GM23338 (cell line): ENCODE data around the gene MAPK8. TPM values are rescaled to one million over a fixed set of nuclear protein-coding genes. Genes with fewer than 3 reads are reported as not detected.

Source experiments
- ATAC-seq: fragments of 200-7000 bp; cut with Tn5 transposase; 3 replicates; pipeline ENCODE4 v1.9.1; 2020
- DNase-seq: peaks from one replicate; pipeline ENCODE4 v3.0.0-alpha.2; 2015; ENCODE audit warnings: low spot score
- H2AFZ ChIP-seq: fragments of 200-600 bp; sonication (generic); 2 replicates; pipeline ENCODE4 v1.8.0; 2016; ENCODE audit warnings: antibody characterized with exemption, mild to moderate bottlenecking, moderate library complexity
- H3F3A ChIP-seq: fragments of 200-600 bp; sonication (generic); replicated peaks from 2 replicates; pipeline ENCODE4 v1.8.0; 2017; ENCODE audit warnings: antibody characterized with exemption, mixed run types, low read depth
- H3K27ac ChIP-seq: fragments of 200-600 bp; sonication (generic); 2 replicates; pipeline ENCODE4 v1.6.1; 2016; ENCODE audit warnings: low read depth
- H3K27me3 ChIP-seq: fragments of 200-600 bp; sonication (generic); 2 replicates; pipeline ENCODE4 v1.8.0; 2016; ENCODE audit warnings: mild to moderate bottlenecking, mixed run types, moderate library complexity; ENCODE audit not compliant: insufficient read depth
- H3K36me3 ChIP-seq: fragments of 200-600 bp; sonication (generic); 2 replicates; pipeline ENCODE4 v1.8.0; 2016; ENCODE audit warnings: mild to moderate bottlenecking; ENCODE audit not compliant: insufficient read depth
- H3K4me1 ChIP-seq: fragments of 200-600 bp; sonication (generic); 2 replicates; pipeline ENCODE4 v1.8.0; 2016; ENCODE audit warnings: mild to moderate bottlenecking, moderate library complexity; ENCODE audit not compliant: insufficient read depth
- H3K4me2 ChIP-seq: fragments of 200-600 bp; sonication (generic); 2 replicates; pipeline ENCODE4 v1.7.1; 2017; ENCODE audit warnings: mixed run types
- H3K4me3 ChIP-seq: fragments of 200-600 bp; sonication (generic); 2 replicates; pipeline ENCODE4 v1.6.1; 2016; ENCODE audit warnings: mixed run types
- H3K79me2 ChIP-seq: fragments of 200-600 bp; sonication (generic); replicated peaks from 2 replicates; pipeline ENCODE4 v1.8.0; 2017; ENCODE audit warnings: mild to moderate bottlenecking; ENCODE audit not compliant: insufficient read depth
- H3K9me2 ChIP-seq: fragments of 200-600 bp; sonication (generic); 2 replicates; pipeline ENCODE4 v1.8.0; 2017; ENCODE audit not compliant: insufficient read depth
- H4K20me1 ChIP-seq: fragments of 200-600 bp; sonication (generic); replicated peaks from 2 replicates; pipeline ENCODE4 v1.8.0; 2017; ENCODE audit warnings: mild to moderate bottlenecking; ENCODE audit not compliant: insufficient read depth
- H3K27ac Mint-ChIP-seq: 2 replicates; pipeline ENCODE4 v1.8.0; 2020; ENCODE audit warnings: inconsistent platforms, mild to moderate bottlenecking, moderate library complexity, mixed read lengths
- H3K27me3 Mint-ChIP-seq: 3 replicates; pipeline ENCODE4 v1.8.0; 2022; ENCODE audit warnings: low read depth, mild to moderate bottlenecking, moderate library complexity, mixed read lengths, inconsistent platforms; ENCODE audit not compliant: insufficient read depth, poor library complexity
- H3K36me3 Mint-ChIP-seq: 3 replicates; pipeline ENCODE4 v1.8.0; 2021; ENCODE audit warnings: low read depth, mild to moderate bottlenecking, inconsistent platforms, moderate library complexity, mixed read lengths
- H3K4me1 Mint-ChIP-seq: 3 replicates; pipeline ENCODE4 v1.8.0; 2020; ENCODE audit warnings: mild to moderate bottlenecking, inconsistent platforms, mixed read lengths
- H3K4me3 Mint-ChIP-seq: 3 replicates; pipeline ENCODE4 v1.8.0; 2021; ENCODE audit warnings: moderate library complexity, mild to moderate bottlenecking, inconsistent platforms, mixed read lengths
- H3K9me3 Mint-ChIP-seq: 3 replicates; pipeline ENCODE4 v1.8.0; 2020; ENCODE audit warnings: moderate library complexity, mild to moderate bottlenecking, inconsistent platforms, mixed read lengths
- CTCF ChIP-seq, 2 experiments: fragments of 200-600 bp in 1 of 2; sonication (generic) in 1 of 2; conservative IDR thresholded peaks; 2 replicates each; pipeline versions ENCODE4 v1.5.1 to v1.6.1; 2016 to 2017; ENCODE audit warnings: antibody characterized with exemption in 2 of 2, low read depth in 2 of 2, mild to moderate bottlenecking in 2 of 2, moderate library complexity in 1 of 2
- EZH2 ChIP-seq: fragments of 200-600 bp; sonication (generic); IDR thresholded peaks from one replicate; pipeline ENCODE4 v1.8.0; 2017; ENCODE audit warnings: antibody characterized with exemption, mild to moderate bottlenecking, low read depth; ENCODE audit not compliant: unreplicated experiment
- EZH2phosphoT487 ChIP-seq: fragments of 200-600 bp; sonication (generic); IDR thresholded peaks from one replicate; pipeline ENCODE4 v1.8.1; 2018; ENCODE audit warnings: antibody characterized with exemption; ENCODE audit not compliant: unreplicated experiment
- REST ChIP-seq: IDR thresholded peaks from one replicate; pipeline ENCODE4 v1.6.1; 2018; ENCODE audit warnings: antibody characterized with exemption; ENCODE audit not compliant: unreplicated experiment
- polyA plus RNA-seq: library from polyadenylated mRNA; unstranded; fragments of >200 nt; fragmentation: Nextera tagmentation; extraction: Ambion mirVana; gene quantifications from 2 replicates; pipeline ENCODE4 v1.2.1, GENCODE V29; 2016
- total RNA-seq: library from RNA; depleted of rRNA; stranded (reverse); fragments of >200 nt; shearing (Covaris generic); gene quantifications from 2 replicates; pipeline ENCODE4 v1.2.3, GENCODE V29; 2014

MAPK8 gene
- total and polyA plus RNA-seq, 2 experiments from 2014 or later: 52.4 to 73.6 TPM

GRCh38 chr10:48444266-48444665 lies 137.8 kb downstream of the MAPK8 start:
- Histone ChIP-seq H3K4me1 (no peaks in the 10 kb centered on the region), H3K27ac (no peak overlapping the region), H3F3A (no peaks in the 10 kb centered on the region), H3K36me3 (no peaks in the 10 kb centered on the region), H3K4me2 (no peak overlapping the region), H3K79me2 (no peaks in the 10 kb centered on the region), H2AFZ (no peak overlapping the region), H4K20me1 (no peaks in the 10 kb centered on the region; the same call in 1 of the 2 replicates), H3K27me3 (no peaks in the 10 kb centered on the region), H3K4me3 (no peak overlapping the region), H3K9me2 (0 out of 2 replicates have a peak, but pooled peaks cover 5% of the 10 kb centered on the region)
- ATAC-seq (peak; percentile 70), DNase-seq (peak; percentile 60)
- no peak overlapping the region for H3K4me3 Mint-ChIP-seq
- H3K9me3 Mint-ChIP-seq: no peaks in the 10 kb centered on the region
- H3K27me3 Mint-ChIP-seq: peaks cover 11% of the 10 kb centered on the region
- peak; percentile 36 to 69; a peak in 3 of 4 replicates for TF ChIP-seq CTCF (conservative IDR thresholded peaks at IDR 0.05; ENCODE audit: low read depth in 2 of 2)
- TF ChIP-seq EZH2: no peak
- peaks cover 22% of the 10 kb centered on the region for H3K4me1 Mint-ChIP-seq
- no peak overlapping the region for H3K27ac Mint-ChIP-seq
- peaks cover 7% of the 10 kb centered on the region; the same call in 2 of the 3 replicates for H3K36me3 Mint-ChIP-seq

GRCh38 chr10:48444861-48445841 lies 138.7 kb downstream of the MAPK8 start:
- H3K4me3 ChIP-seq: no peak overlapping the region
- no peaks in the 10 kb centered on the region for H3K36me3 ChIP-seq
- H3K4me2 ChIP-seq: no peak overlapping the region
- H3K4me1 ChIP-seq: no peaks in the 10 kb centered on the region
- no peaks in the 10 kb centered on the region for H3K27me3 ChIP-seq
- no peaks in the 10 kb centered on the region for H3F3A ChIP-seq
- ATAC-seq (peak; percentile 73), DNase-seq (peak; percentile 50)
- peaks cover 7% of the 10 kb centered on the region; the same call in 2 of the 3 replicates for H3K36me3 Mint-ChIP-seq
- no peak overlapping the region for H3K27ac ChIP-seq
- no peaks in the 10 kb centered on the region for H3K9me3 Mint-ChIP-seq
- 0 out of 2 replicates have a peak, but pooled peaks cover 5% of the 10 kb centered on the region for H3K9me2 ChIP-seq
- peaks cover 22% of the 10 kb centered on the region for H3K4me1 Mint-ChIP-seq
- no peaks in the 10 kb centered on the region for H3K79me2 ChIP-seq
- no peak for TF ChIP-seq REST
- peak in 1 of 2 experiments; percentile 39; a peak in 3 of 4 replicates for TF ChIP-seq CTCF (conservative IDR thresholded peaks at IDR 0.05; ENCODE audit: low read depth in 2 of 2)
- no peak for TF ChIP-seq EZH2phosphoT487
- peaks cover 13% of the 10 kb centered on the region for H3K27me3 Mint-ChIP-seq
- H4K20me1 ChIP-seq: no peaks in the 10 kb centered on the region; the same call in 1 of the 2 replicates
- H2AFZ ChIP-seq: no peak overlapping the region
- H3K27ac Mint-ChIP-seq: no peak overlapping the region
- H3K4me3 Mint-ChIP-seq: no peak overlapping the region; the same call in 2 of the 3 replicates
